GM12865 (cell line): Measurements from ENCODE around the gene CCDC175.
A peak's percentile ranks its signal among the peaks of the same experiment; 100 is the strongest.

Source experiments
- DNase-seq: peaks from one replicate; pipeline ENCODE4 v3.0.0; 2010; ENCODE audit warnings: low read depth
- H3K4me3 ChIP-seq: 2 replicates; pipeline ENCODE4 v1.5.1; 2011; ENCODE audit warnings: mild to moderate bottlenecking, low read depth, low read length, control low read depth
- CTCF ChIP-seq: IDR thresholded peaks from 2 replicates; pipeline ENCODE4 v1.5.1; 2011; ENCODE audit warnings: low read length, control low read depth, low read depth, inconsistent platforms; ENCODE audit not compliant: insufficient read depth; ENCODE audit errors: missing control alignments

CCDC175 gene

GRCh38 chr14:59529189-59529588 is 47.4 kb downstream of the CCDC175 start:
- no peak for TF ChIP-seq CTCF
- no peak for DNase-seq
- no peak overlapping the region for H3K4me3 ChIP-seq

DNA sequence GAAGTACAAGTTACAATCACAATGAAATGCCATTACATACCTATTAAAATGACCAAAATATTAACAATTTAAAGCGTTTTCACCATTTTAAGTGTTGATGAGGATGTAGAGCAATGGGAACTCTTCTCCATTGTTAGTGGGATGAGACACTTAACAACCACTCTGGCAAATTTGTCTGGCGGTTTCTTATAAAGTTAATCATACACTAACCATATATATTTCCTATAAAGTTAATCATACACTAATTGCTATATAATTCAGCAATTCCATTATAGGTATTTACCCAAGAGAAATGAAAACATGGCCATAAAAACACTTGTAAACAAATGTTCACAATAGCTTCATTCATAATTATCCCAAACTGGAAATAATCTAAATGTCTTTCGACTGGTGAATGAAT is 56.4 kb downstream of the CCDC175 start:
- DNase-seq: no peak
- no peak overlapping the region for H3K4me3 ChIP-seq
- TF ChIP-seq CTCF: no peak

GRCh38 chr14:59511916-59512575 is 64.6 kb downstream of the CCDC175 start:
- H3K4me3 ChIP-seq: no peak overlapping the region
- peak; percentile 24 for DNase-seq

DNA sequence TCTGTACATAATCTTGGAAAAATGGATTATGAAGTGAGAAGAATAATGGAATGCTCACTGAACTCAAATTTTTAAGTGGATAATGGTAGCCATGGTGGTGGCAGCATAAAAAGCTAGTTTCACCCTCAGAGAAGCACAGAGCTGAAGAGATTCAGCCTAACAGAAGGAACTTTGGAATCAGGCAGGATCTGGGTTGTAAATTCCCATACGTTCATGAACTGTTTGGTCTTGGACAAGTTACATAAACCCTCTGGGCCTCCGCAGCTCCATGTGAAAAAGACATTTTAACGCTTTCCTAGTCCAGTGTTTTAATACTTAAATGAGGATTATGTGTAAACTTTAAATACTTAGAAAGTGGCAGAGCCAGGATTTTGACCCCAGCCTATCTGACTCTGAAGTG is 65.6 kb downstream of the CCDC175 start:
- DNase-seq: no peak
- no peak overlapping the region for H3K4me3 ChIP-seq
- TF ChIP-seq CTCF: no peak

More at GRCh38 chr14:59511916-59512575, 64.6 kb downstream of the CCDC175 start:
- peak; percentile 60 for TF ChIP-seq CTCF

DNA sequence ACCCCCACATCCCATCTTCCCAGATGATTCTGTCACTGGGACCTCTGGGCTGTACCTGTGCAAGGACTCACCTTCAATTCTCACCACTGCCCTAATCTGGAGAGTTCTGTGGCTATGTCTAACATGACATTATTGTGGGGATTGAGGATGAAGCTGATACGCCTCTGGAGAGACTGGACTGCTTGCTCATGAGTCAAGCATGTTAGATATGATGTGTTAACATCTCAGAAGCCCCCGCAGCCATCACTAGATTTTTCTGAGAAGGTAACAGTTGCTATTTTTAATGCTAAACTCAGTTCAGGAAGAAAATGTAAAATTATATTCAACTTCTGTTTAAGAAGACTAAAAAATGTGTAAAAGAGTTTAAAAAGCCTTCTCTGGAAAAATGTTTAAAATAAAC is 66.6 kb downstream of the CCDC175 start:
- no peak for DNase-seq
- no peak for TF ChIP-seq CTCF
- no peak overlapping the region for H3K4me3 ChIP-seq

GRCh38 chr14:59509101-59509500 is 67.5 kb downstream of the CCDC175 start:
- no peak overlapping the region for H3K4me3 ChIP-seq
- DNase-seq: no peak
- no peak for TF ChIP-seq CTCF

- no peak overlapping the region for H3K4me3 ChIP-seq
- no peak for DNase-seq
- no peak for TF ChIP-seq CTCF
Measured at GRCh38 chr14:59507752-59508103, 68.9 kb downstream of the CCDC175 start.
